ENCODE results near the gene PPM1B.
"Not testable (repeated sequence)": the region's sequence is repeated elsewhere in the genome, so short reads cannot be mapped to it uniquely, and the experiment has no call there.

PPM1B gene

DNA sequence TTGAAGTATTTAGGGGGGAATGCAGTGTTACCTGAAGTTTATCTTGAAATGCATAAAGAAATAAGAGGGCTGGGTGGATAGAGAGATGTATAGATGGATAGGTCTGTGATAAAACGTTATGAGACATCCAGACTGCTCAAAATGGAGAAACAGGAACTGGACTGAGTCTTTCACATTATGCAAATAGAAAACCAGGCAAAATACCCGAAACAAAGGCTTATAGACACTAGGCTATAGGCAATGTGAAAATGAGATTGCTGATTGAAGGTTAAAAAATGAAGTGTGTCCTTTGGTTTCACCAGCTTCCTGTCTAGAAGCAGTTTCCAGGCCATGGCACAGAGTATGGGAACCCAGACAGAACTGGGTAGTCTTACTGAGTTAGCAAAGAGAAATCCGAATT, 81.7 kb downstream of the PPM1B start:
- TF ChIP-seq, protein P1, sequence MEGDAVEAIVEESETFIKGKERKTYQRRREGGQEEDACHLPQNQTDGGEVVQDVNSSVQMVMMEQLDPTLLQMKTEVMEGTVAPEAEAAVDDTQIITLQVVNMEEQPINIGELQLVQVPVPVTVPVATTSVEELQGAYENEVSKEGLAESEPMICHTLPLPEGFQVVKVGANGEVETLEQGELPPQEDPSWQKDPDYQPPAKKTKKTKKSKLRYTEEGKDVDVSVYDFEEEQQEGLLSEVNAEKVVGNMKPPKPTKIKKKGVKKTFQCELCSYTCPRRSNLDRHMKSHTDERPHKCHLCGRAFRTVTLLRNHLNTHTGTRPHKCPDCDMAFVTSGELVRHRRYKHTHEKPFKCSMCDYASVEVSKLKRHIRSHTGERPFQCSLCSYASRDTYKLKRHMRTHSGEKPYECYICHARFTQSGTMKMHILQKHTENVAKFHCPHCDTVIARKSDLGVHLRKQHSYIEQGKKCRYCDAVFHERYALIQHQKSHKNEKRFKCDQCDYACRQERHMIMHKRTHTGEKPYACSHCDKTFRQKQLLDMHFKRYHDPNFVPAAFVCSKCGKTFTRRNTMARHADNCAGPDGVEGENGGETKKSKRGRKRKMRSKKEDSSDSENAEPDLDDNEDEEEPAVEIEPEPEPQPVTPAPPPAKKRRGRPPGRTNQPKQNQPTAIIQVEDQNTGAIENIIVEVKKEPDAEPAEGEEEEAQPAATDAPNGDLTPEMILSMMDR (conservative IDR thresholded peaks at IDR 0.05; ENCODE audit: control insufficient read depth, insufficient read depth, low read depth, low read length), result no peak
- no peak for DNase-seq (ENCODE audit: low read depth)
- H3K4me3 ChIP-seq (ENCODE audit: control insufficient read depth, low read depth, low read length), result no peak overlapping the region

DNA sequence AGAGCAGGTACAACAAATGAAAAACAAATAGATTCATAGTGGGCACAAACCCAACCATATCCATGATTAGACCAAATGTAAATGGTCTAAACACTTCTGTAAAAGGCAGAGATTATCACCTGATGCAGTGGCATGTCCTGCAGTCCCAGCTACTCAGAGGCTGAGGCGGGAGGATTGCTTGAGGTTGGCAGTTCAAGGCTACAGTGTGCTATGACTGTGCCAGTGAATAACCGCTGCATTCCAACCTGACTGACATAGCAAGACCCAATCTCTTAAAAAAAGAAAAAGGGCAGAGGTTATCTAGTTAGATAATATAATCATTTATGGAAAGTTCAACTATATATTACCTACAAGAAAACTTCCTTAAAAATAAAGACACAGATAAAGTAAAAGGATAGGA, 85.3 kb downstream of the PPM1B start:
- TF ChIP-seq, protein P1 (conservative IDR thresholded peaks at IDR 0.05; ENCODE audit: control insufficient read depth, insufficient read depth, low read depth, low read length), result no peak

DNA sequence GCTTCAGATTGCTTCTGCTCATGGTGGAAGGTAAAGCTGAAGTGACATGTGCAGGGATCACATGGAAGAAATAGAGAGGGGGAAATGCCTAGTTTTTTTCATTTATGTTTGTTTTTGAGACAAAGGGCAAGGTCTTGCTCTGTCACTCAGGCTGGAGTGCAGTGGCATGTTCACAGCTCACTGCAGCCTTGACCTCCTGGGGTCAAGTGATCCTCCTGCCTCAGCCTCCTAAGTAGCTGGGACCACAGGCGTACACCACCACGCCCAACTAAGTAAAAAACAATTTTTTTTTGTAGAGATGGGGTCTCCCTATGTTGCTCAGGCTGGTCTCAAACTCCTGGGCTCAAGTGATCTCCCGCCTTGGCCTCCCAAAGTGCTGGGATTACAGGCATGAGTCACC, 87.0 kb downstream of the PPM1B start:
- DNase-seq (ENCODE audit: low read depth); H3K4me3 ChIP-seq (ENCODE audit: control insufficient read depth, low read depth, low read length): not testable (repeated sequence)

More for the DNA sequence above, 85.3 kb downstream of the PPM1B start:
- H3K4me3 ChIP-seq (ENCODE audit: control insufficient read depth, low read depth, low read length), result no peak overlapping the region
- DNase-seq (ENCODE audit: low read depth), result no peak

DNA sequence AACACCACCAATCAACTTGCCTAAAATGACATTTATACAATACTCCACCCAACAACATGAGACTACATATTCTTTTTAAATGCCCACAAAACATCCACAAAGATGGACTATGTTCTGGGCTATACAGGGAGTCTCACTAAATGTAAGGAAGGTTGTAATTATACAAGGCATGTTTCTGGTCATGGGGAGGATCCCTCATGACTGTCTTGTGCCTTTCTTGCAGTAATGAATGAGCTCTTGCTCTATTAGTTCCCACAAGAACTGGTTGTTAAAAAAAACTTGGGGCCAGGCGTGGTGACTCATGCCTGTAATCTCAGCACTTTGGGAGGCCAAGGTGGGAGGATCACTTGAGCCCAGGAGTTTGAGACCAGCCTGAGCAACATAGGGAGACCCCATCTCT, 89.1 kb downstream of the PPM1B start:
- not testable (repeated sequence) for H3K4me3 ChIP-seq (ENCODE audit: control insufficient read depth, low read depth, low read length)

DNA sequence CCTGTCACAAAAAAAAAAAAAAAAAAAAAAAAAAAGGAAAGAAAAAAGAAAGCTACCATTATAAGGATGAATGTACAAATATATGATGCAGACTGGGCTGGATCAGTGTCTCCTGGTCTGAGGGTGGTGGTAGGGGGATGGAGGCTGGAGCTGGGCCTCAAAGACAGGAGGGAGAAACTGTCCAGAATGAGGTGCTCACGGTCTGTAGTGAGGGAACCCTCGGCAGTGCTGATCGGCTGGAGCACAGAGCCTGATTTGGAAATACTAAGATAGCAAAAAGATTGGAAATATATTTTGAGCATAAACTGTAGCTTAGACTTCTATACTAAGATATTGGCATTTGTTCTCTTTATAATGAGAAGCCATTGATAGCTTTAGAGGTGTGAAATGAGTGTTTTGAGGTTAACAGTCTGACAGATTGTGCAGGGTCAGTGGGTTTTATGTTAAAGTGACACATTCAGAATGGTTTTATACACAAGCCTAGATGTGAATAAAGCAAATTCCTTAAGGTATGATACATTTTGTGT, 98.7 kb downstream of the PPM1B start:
- DNase-seq (ENCODE audit: low read depth), result no peak
- H3K4me3 ChIP-seq (ENCODE audit: control insufficient read depth, low read depth, low read length), result no peak overlapping the region
- TF ChIP-seq, protein P1 (conservative IDR thresholded peaks at IDR 0.05; ENCODE audit: control insufficient read depth, insufficient read depth, low read depth, low read length), result no peak

More for the DNA sequence above, 89.1 kb downstream of the PPM1B start:
- not testable (repeated sequence) for DNase-seq (ENCODE audit: low read depth)

DNA sequence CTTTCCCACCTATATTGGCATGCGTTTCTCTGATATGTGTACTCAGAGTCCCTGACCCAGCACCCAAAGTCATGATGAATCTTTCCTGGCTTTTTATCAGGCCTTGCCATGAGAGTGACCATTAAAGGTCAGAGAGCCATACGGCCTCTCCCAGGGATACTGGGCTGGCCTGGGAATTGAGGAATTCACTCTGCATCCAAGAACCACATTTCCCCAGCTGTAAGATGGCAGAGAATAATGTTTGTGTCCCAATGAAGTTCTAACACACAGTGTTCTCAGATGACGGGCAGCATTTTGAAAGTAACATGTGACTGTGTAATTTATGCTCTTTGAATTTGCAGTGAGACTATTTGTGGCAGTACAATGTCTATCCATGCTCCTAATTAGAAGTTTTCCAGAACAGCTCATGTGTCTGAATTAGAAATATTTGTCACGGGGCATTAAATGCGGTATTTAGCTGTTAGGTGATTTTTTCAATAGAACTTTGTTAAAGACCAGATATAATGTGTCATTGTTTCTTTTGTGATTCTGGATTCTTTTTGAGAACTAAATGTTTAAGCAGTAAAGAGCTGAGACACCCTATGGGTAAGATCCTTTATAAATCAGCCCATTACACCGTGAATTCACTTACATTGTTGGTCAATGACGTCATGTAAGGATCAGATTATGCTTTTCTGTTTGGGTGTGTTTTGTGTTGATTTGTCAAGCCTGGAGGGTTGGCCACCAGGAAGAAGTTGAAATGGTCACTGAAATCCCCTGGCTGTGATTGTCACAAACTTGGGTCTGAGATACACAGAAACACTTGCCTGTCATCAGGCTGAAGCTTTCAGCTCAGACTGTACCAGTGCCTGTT, 99.3 kb downstream of the PPM1B start:
- peak; percentile 44 for DNase-seq (ENCODE audit: low read depth)
- TF ChIP-seq, protein P1 (conservative IDR thresholded peaks at IDR 0.05; ENCODE audit: control insufficient read depth, insufficient read depth, low read depth, low read length), result no peak
- H3K4me3 ChIP-seq (ENCODE audit: control insufficient read depth, low read depth, low read length), result no peak overlapping the region

DNA sequence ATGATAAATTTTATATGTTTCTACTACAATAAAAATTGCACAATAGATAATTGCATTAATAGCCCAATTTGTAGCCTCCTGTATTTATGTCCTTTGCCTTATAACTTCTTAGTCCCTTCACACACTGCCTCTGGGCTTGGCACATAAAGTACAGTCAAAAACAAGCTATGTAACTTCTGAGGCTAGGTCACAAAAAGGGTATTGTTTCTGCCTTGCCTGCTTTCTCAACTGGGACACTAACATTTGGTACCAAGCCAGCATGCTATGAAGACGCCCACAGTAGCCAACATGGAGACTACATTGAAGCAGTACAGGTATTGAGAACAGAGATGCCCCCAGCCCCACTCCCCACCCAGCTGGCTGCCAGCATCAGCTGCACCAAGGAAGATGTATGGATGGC, 101.2 kb downstream of the PPM1B start:
- TF ChIP-seq, protein P1 (conservative IDR thresholded peaks at IDR 0.05; ENCODE audit: control insufficient read depth, insufficient read depth, low read depth, low read length), result no peak
- no peak for DNase-seq (ENCODE audit: low read depth)
- H3K4me3 ChIP-seq (ENCODE audit: control insufficient read depth, low read depth, low read length), result no peak overlapping the region

All from fibroblast of mammary gland (primary cell).